GM15510 (cell line): ENCODE data around the gene CPS1.

Experiments used
- POLR2A ChIP-seq: IDR thresholded peaks from 3 replicates; pipeline ENCODE4 v1.6.1; 2011; ENCODE audit warnings: borderline replicate concordance; ENCODE audit not compliant: insufficient read length; ENCODE audit errors: extremely low read depth

The CPS1 gene

GRCh38 chr2:210556329-210556980 lies at the start of gene CPS1:
Gene CPS1, plus strand, starts transcription at chr2:210556599. Its CDS starts 135 bp downstream, at chr2:210556734.
- TF ChIP-seq POLR2A, result no peak

DNA sequence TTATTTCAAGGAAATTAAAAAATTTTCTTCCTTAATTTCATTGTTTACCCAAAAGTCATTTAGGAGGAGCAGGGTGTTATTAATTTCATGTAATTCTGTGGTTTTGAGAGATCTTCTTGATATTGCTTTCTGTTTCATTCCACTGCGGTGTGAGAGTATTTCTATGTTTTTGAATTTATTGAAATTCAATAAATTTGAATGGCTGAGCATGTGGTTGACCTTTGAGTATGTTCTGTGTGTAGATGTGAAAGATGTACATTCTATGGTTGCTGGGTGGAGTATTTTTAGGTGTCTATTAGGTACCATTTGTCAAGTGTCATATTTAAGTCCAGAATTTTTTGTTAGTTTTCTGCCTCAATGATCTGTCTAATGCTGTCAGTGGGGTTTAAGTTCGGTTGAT lies 40.5 kb upstream of the CPS1 start:
- TF ChIP-seq POLR2A, result no peak

DNA sequence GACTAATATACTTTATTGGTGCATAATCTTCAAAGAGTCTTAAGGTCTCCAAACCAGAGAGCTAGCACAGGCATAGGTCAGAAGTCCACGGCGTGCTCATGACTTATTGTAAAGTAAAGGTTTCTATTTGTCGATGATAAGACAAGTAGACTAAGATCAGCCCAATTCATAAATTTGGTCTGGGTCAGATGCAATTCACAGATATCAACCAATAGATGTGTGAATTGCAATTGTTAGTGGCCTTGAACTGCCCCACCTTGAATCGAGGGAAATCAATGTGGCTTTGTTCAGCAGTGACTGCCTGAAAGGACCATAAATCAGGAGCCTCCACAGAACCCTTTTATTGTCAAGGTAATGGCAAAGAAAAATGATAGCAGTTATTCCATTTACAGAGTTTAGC lies 39.1 kb upstream of the CPS1 start:
- TF ChIP-seq POLR2A, result no peak

- no peak for TF ChIP-seq POLR2A
These were observed 36.8 kb upstream of the CPS1 start for GRCh38 chr2:210519594-210519993.

- no peak for TF ChIP-seq POLR2A
These were observed 34.0 kb upstream of the CPS1 start for GRCh38 chr2:210522399-210522798.

- no peak for TF ChIP-seq POLR2A
These were observed 32.6 kb upstream of the CPS1 start for GRCh38 chr2:210523650-210524289.

- TF ChIP-seq POLR2A, result no peak
These were observed 31.9 kb upstream of the CPS1 start for GRCh38 chr2:210524533-210524932.

- TF ChIP-seq POLR2A, result no peak
These were observed 29.1 kb upstream of the CPS1 start for GRCh38 chr2:210527286-210527685.

- no peak for TF ChIP-seq POLR2A
These were observed 27.7 kb upstream of the CPS1 start for GRCh38 chr2:210528716-210529115.

DNA sequence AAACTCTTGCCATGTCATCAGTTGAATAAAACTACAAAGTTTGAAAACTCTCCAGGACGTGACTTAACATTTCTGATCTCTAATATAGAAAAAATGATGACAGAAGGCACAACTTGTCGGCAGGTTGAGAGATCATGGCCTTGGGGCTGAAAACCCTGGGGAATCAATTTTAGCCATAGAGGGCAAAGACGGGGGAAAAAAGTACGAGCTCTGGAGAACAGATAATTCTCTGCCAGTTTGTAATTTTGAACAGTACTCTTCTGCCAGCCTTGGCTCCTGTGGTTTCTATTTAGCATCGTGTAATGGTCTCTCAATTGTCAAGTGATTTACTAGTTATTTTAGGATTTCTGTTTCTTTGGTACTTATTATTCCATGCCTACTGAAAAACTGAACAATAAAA lies 25.3 kb upstream of the CPS1 start:
- TF ChIP-seq POLR2A, result no peak

- TF ChIP-seq POLR2A, result no peak
These were observed 24.9 kb upstream of the CPS1 start for GRCh38 chr2:210531482-210531881.

- TF ChIP-seq POLR2A, result no peak
These were observed 23.0 kb upstream of the CPS1 start for GRCh38 chr2:210533389-210533788.

DNA sequence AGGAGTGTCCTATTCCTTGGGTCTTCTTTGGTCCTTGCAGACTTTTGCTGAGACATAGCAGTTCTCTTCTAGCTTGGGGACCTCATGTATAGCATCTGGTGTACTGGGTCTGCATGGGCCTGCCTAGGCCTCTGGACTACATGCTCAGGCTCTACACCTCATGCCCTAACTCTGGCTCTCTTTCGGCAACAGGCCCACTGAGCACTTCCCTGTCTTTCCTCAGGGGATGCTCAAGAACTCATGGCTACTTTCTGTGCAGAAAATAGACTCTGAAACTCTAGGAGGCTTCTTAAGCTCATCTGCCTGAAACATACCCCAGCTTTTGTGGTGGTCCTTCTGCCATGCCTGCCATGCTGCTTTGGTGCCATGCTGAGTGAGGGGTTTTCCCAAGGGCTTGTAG lies 21.5 kb upstream of the CPS1 start:
- no peak for TF ChIP-seq POLR2A

DNA sequence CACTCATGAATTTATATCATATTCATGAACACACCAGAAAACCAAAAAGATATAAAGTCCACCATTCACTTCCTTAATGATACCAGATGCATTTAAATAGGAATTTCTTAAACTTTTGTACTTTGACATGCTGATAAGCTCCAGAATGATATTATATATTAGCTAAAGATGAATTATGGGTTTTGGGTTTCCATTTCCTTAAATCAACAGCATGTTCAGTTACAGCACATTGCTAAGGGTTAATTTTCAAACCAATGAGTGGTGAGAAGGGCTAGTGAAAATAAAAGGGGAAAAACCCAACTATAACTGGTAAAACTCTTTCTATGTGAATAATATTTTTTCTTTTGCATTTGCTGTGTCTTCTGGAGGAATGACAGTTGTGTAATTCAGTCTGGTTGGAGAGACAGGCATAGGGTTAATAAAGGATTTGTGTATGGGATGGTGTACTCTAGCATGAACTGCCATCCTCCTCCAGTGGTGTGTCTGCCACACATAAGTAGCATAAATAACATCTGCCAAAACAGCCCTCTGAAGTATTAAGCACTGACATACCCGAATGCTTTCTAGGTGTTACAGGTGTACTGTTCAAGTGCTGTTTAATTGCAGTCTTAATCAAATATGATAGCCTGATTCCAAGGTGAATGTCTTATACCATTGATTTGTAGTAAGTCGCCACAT lies 19.3 kb upstream of the CPS1 start:
- TF ChIP-seq POLR2A, result no peak

- TF ChIP-seq POLR2A, result no peak
These were observed 17.4 kb upstream of the CPS1 start for GRCh38 chr2:210539035-210539434.
